Measurements from ENCODE around the gene TMEM35B. TPM values are rescaled to one million over a fixed set of nuclear protein-coding genes. Genes with fewer than 3 reads are reported as not detected.

The TMEM35B gene
- total RNA-seq, 1 experiment from 2014 or later = 8.7 TPM

DNA sequence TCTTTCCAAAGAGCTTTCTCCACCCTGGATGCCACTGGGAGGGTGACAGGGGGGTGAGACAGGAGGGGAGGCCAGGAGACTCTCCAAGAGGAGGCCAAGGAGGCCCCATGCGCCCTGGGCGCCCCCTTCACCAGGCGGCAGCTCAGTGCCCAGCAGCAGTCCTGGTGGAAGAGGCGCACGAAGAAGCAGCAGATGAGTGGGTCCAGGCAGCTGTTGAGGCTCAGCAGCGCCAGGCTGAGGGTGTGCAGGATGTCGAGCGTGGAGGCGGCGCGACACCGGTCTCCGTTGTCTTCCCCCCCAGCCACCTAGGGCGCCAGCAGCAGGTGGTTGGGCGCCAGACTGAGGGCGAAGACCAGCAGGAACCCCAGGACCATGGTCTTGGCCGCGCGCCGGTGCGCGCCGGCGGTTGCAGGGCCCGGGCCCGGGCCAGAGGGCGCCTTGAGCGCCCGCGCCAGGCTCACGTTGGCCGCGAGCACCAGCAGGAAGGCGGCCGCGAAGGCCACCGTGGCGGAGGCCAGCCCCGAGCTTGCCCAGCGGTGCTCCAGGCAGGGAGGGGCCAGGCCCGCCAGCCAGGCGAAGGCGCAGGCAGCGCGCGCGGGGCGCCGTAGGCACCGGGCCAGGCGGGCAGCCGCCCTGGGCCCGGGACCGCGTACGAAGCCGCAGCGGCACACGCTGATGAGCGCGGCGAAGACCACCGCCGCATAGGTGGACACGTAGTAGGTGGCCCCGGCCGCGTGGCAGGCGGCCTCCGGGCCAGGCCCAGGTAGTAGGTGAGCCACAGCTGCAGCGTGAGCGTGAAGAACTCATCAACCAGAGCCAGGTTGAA, 8.6 kb downstream of the TMEM35B start (continued):
- TF ChIP-seq STAT6 (CRISPR knock-in tag; conservative IDR thresholded peaks at IDR 0.05; ENCODE audit: low read depth) (no peak), AR (CRISPR knock-in tag; IDR thresholded peaks at IDR 0.05) (no peak), NR3C1 (CRISPR knock-in tag; conservative IDR thresholded peaks at IDR 0.05; ENCODE audit: low read depth) (no peak), ZNF416 (CRISPR knock-in tag; IDR thresholded peaks at IDR 0.05) (no peak), ATF1 (CRISPR knock-in tag; IDR thresholded peaks at IDR 0.05) (no peak)

GRCh38 chr1:34975771-34976170, 9.4 kb downstream of the TMEM35B start:
- peaks cover 3% of the 10 kb centered on the region; the same call in 1 of the 2 replicates for H3K27me3 Mint-ChIP-seq (ENCODE audit: low read depth)
- ATAC-seq (no peak), DNase-seq (ENCODE audit: low spot score) (no peak)
- POLR2A ChIA-PET = no interaction called here
- no peak overlapping the region for H3K4me3 Mint-ChIP-seq
- H3K36me3 Mint-ChIP-seq = no peaks in the 10 kb centered on the region
- H3K9me3 Mint-ChIP-seq = no peaks in the 10 kb centered on the region
- peaks cover 20% of the 10 kb centered on the region for H3K4me1 Mint-ChIP-seq
- no peak overlapping the region; the same call in 1 of the 2 replicates for H3K27ac Mint-ChIP-seq
- CTCF ChIA-PET = interaction anchor here (1.1 to 2.3 kb wide), 3 partner anchors 9 to 123 kb away, joined by 4 to 8 read pairs (median 5); partner anchors contain the start of gene TMEM35B
- TF ChIP-seq ZNF425 (CRISPR knock-in tag; conservative IDR thresholded peaks at IDR 0.05) = no peak

DNA sequence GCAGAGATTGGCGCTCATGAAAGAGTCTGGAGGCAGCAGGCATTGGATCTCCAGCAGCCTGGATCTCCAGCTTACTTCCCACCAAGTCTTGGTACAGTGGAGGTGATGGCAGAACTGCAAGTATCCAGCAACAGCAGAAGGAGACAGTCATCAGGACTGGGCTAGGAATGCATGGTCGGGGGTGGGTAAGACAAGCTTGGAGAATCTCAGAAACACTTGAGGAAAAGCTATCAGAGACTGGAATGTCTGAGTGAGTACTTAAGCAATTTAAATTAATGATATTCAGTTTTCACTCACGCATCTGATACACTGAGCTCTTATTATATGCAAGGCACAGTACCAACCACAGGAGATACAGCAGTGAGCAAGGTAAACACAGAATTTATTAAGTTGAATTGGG, 9.8 kb downstream of the TMEM35B start:
- Mint-ChIP-seq H3K27me3 (ENCODE audit: low read depth) (peaks cover 3% of the 10 kb centered on the region; the same call in 1 of the 2 replicates), H3K4me1 (peaks cover 21% of the 10 kb centered on the region), H3K9me3 (no peaks in the 10 kb centered on the region), H3K4me3 (no peak overlapping the region), H3K27ac (no peak overlapping the region), H3K36me3 (no peaks in the 10 kb centered on the region)
- no peak for ATAC-seq
- ChIA-PET POLR2A (no interaction called here), CTCF (interaction anchor here (1.1 to 2.3 kb wide), 3 partner anchors 10 to 122 kb away, joined by 4 to 8 read pairs (median 5); partner anchors contain the start of gene TMEM35B)
- DNase-seq (ENCODE audit: low spot score) = no peak
- TF ChIP-seq CREB1 (CRISPR knock-in tag; IDR thresholded peaks at IDR 0.05) = no peak
- TF ChIP-seq SP1 (CRISPR knock-in tag; conservative IDR thresholded peaks at IDR 0.05) = no peak
- TF ChIP-seq, protein P1, sequence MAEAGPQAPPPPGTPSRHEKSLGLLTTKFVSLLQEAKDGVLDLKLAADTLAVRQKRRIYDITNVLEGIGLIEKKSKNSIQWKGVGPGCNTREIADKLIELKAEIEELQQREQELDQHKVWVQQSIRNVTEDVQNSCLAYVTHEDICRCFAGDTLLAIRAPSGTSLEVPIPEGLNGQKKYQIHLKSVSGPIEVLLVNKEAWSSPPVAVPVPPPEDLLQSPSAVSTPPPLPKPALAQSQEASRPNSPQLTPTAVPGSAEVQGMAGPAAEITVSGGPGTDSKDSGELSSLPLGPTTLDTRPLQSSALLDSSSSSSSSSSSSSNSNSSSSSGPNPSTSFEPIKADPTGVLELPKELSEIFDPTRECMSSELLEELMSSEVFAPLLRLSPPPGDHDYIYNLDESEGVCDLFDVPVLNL (CRISPR knock-in tag; IDR thresholded peaks at IDR 0.05; ENCODE audit: borderline replicate concordance, low read depth) = no peak
- TF ChIP-seq, protein P2, sequence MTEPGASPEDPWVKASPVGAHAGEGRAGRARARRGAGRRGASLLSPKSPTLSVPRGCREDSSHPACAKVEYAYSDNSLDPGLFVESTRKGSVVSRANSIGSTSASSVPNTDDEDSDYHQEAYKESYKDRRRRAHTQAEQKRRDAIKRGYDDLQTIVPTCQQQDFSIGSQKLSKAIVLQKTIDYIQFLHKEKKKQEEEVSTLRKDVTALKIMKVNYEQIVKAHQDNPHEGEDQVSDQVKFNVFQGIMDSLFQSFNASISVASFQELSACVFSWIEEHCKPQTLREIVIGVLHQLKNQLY (CRISPR knock-in tag; IDR thresholded peaks at IDR 0.05) = no peak
- no peak for TF ChIP-seq GABPB1 (CRISPR knock-in tag; IDR thresholded peaks at IDR 0.05)
- no peak for TF ChIP-seq NR3C1 (CRISPR knock-in tag; conservative IDR thresholded peaks at IDR 0.05; ENCODE audit: low read depth)
- no peak for TF ChIP-seq RORB (CRISPR knock-in tag; IDR thresholded peaks at IDR 0.05)
- TF ChIP-seq ELF4 (CRISPR knock-in tag; IDR thresholded peaks at IDR 0.05; ENCODE audit: low read depth) = no peak
- TF ChIP-seq PRRX2 (CRISPR knock-in tag; IDR thresholded peaks at IDR 0.05) = no peak
- no peak for TF ChIP-seq ARID4B (CRISPR knock-in tag; IDR thresholded peaks at IDR 0.05; ENCODE audit: borderline replicate concordance)
- no peak for TF ChIP-seq TP53 (CRISPR knock-in tag; IDR thresholded peaks at IDR 0.05)
- no peak for TF ChIP-seq SOX15 (CRISPR knock-in tag; IDR thresholded peaks at IDR 0.05)
